Naive thymus-derived CD4-positive, alpha-beta T cell (primary cell): ENCODE measurements around the gene RNF167. TPM values are rescaled to one million over a fixed set of nuclear protein-coding genes. Genes with fewer than 3 reads are reported as not detected.

Source experiments
- ATAC-seq: fragments of 150-1000 bp; cut with Tn5 transposase; 2 replicates; pipeline ENCODE4 v1.10.0; 2021; ENCODE audit warnings: mild to moderate bottlenecking, moderate library complexity
- CTCF ChIA-PET: fragments of 350-600 bp; sonication (Branson Sonifier 250); formaldehyde crosslinking; loops from one replicate; lab custom pipeline; 2021; ENCODE audit warnings: antibody characterized with exemption; lab: Charles Lee
- POLR2A ChIA-PET: fragments of 350-600 bp; sonication (Branson Sonifier 250); formaldehyde crosslinking; loops from one replicate; lab custom pipeline; 2021; ENCODE audit warnings: antibody characterized with exemption, inconsistent platforms; lab: Charles Lee
- DNase-seq, 9 donors: peaks; one replicate each; pipeline versions ENCODE4 v3.0.0 to v3.0.0-alpha.2; 2020 to 2022; ENCODE audit warnings: mixed read lengths in 1 of 9
- H3K27ac ChIP-seq: one replicate; pipeline ENCODE4 v1.7.0; 2013; ENCODE audit warnings: mild to moderate bottlenecking, low read depth, low read length, moderate library complexity
- H3K27me3 ChIP-seq, 2 donors: one replicate each; pipeline ENCODE4 v1.7.0; 2013; ENCODE audit warnings: low read length in 2 of 2, mild to moderate bottlenecking in 2 of 2, moderate library complexity in 2 of 2; ENCODE audit not compliant: control insufficient read depth in 2 of 2, insufficient read depth in 2 of 2
- H3K36me3 ChIP-seq, 3 experiments: 1 replicate in 2 of 3; 2 replicates in 1 of 3; pipeline ENCODE4 v1.7.0; 2013; ENCODE audit warnings: low read length in 3 of 3, mild to moderate bottlenecking in 3 of 3, moderate library complexity in 1 of 3; ENCODE audit not compliant: insufficient read depth in 3 of 3, control insufficient read depth in 2 of 3
- H3K4me1 ChIP-seq, 2 donors: one replicate each; pipeline ENCODE4 v1.7.0; 2013; ENCODE audit warnings: low read length in 2 of 2, mild to moderate bottlenecking in 2 of 2, moderate library complexity in 1 of 2; ENCODE audit not compliant: control insufficient read depth in 2 of 2, insufficient read depth in 2 of 2
- H3K4me3 ChIP-seq: 2 replicates; pipeline ENCODE4 v1.7.0; 2013; ENCODE audit warnings: mild to moderate bottlenecking, low read length
- H3K9me3 ChIP-seq, 3 experiments: 1 replicate in 2 of 3; 2 replicates in 1 of 3; pipeline ENCODE4 v1.7.0; 2013; ENCODE audit warnings: low read length in 3 of 3; ENCODE audit not compliant: control insufficient read depth in 2 of 3
- H3K27ac Mint-ChIP-seq, 9 donors: one replicate each; pipeline ENCODE4 v1.8.0; 2020 to 2022; ENCODE audit warnings: mixed read lengths in 9 of 9, mild to moderate bottlenecking in 8 of 9, moderate library complexity in 5 of 9, inconsistent platforms in 2 of 9
- H3K27me3 Mint-ChIP-seq, 5 donors: one replicate each; pipeline ENCODE4 v1.8.0; 2021 to 2022; ENCODE audit warnings: mixed read lengths in 5 of 5, mild to moderate bottlenecking in 1 of 5
- H3K36me3 Mint-ChIP-seq, 5 donors: one replicate each; pipeline ENCODE4 v1.8.0; 2020 to 2022; ENCODE audit warnings: mixed read lengths in 5 of 5, mild to moderate bottlenecking in 3 of 5, inconsistent platforms in 1 of 5
- H3K4me1 Mint-ChIP-seq, 7 donors: one replicate each; pipeline ENCODE4 v1.8.0; 2020 to 2022; ENCODE audit warnings: mixed read lengths in 7 of 7, mild to moderate bottlenecking in 3 of 7, inconsistent platforms in 1 of 7
- H3K4me3 Mint-ChIP-seq, 10 donors: one replicate each; pipeline ENCODE4 v1.8.0; 2020 to 2022; ENCODE audit warnings: mild to moderate bottlenecking in 10 of 10, mixed read lengths in 10 of 10, moderate library complexity in 6 of 10, inconsistent platforms in 2 of 10
- H3K9me3 Mint-ChIP-seq, 11 donors: one replicate each; pipeline ENCODE4 v1.8.0; 2020 to 2022; ENCODE audit warnings: mixed read lengths in 11 of 11, mild to moderate bottlenecking in 4 of 11, inconsistent platforms in 1 of 11, moderate library complexity in 1 of 11
- intact Hi-C, 2 donors: fragments of 100-400 bp; cut with micrococcal nuclease; formaldehyde crosslinking; loops; one replicate each; pipeline ENCODE4 v1.15.1; 2023
- polyA plus RNA-seq, 2 donors: library from polyadenylated mRNA; unstranded; fragments of 300-500 nt; fragmentation: Illumina TruSeq; gene quantifications; one replicate each; pipeline ENCODE4 v1.2.3, GENCODE V29; 2021
- total RNA-seq, 6 experiments: library from RNA in 5 of 6; stranded (reverse) in 5 of 6; gene quantifications; 1 replicate in 5 of 6; 2 replicates in 1 of 6; pipeline ENCODE4 v1.2.3 and lab custom pipeline; 2021 to 2026

The RNF167 gene
- total and polyA plus RNA-seq, 7 experiments from 2014 or later, result 25.3 to 248 (median 103) TPM

DNA sequence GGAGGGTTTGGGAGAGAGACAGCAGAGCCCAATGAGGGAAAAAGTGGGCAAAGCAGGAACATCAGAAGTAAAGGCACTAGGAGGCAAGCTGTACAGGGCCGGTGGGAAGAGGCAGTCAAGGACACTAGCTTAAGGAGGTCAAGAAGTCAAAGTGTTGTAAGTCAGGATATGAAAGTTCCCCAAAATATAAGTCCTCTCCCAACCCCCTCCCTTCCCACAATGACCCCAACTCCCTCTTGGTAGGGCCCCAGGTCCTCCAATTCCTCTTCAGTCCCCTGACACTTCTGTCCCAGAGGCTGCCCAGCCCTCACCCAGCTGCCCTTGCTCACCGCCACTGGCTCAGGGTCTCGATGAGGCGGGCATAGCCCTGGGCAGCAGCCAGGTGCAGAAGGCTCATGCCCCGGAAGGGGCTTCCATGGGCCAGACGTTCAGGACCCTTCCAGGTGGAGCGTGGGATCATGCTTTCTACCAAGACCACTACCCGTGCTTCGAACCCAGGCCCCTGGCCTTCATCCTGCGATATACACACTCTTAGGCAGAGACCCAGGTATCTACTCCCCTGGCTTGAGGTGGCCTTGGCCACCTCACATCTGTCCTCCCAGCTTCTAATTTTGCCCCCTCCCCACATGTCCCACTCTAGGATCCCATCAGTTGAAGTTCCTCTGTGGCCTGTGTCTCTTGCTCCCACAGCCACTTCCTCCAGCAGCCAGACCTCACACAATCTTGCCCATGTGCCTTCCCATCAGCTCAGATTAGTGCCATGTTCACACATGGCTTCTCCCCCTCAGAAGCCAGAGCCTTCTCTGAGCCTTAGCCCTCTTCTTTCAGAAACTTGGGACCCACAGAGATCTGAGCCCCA, 33.4 kb downstream of the RNF167 start:
- no peak overlapping the region for H3K4me3 ChIP-seq
- peaks cover 0 to 40% (median 22%) of the 10 kb centered on the region in 5 donors for H3K36me3 Mint-ChIP-seq
- H3K27ac Mint-ChIP-seq, result peak overlapping the region in 3 of 9 donors; percentile 32 to 61 (median 43)
- CTCF ChIA-PET, result interaction anchor here (0.6 kb wide), 1 partner anchor 89 kb away, joined by 4 read pairs; no protein-coding TSS in a partner anchor
- peaks cover 7 to 11% of the 10 kb centered on the region in 2 donors for H3K4me1 ChIP-seq
- POLR2A ChIA-PET, result interaction anchor here (0.6 to 10.3 kb wide), 2 partner anchors 26 to 33 kb away, joined by 3 to 278 read pairs; partner anchors contain the start of genes ENO3, PFN1 and RNF167
- H3K4me1 Mint-ChIP-seq, result peaks cover 9 to 30% (median 16%) of the 10 kb centered on the region in 7 donors
- no peaks in the 10 kb centered on the region for H3K27me3 Mint-ChIP-seq
- no peaks in the 10 kb centered on the region for H3K27me3 ChIP-seq
- H3K9me3 Mint-ChIP-seq, result peaks cover 0 to 2% (median 0%) of the 10 kb centered on the region in 11 donors
- peak overlapping the region in 1 of 10 donors; percentile 32 for H3K4me3 Mint-ChIP-seq
- ATAC-seq, result no peak
- H3K36me3 ChIP-seq, result peaks cover 9 to 83% (median 33%) of the 10 kb centered on the region in 3 experiments
- intact Hi-C loops, result no loop called here
- no peak overlapping the region for H3K27ac ChIP-seq
- no peak for DNase-seq
- H3K9me3 ChIP-seq, result no peaks in the 10 kb centered on the region

DNA sequence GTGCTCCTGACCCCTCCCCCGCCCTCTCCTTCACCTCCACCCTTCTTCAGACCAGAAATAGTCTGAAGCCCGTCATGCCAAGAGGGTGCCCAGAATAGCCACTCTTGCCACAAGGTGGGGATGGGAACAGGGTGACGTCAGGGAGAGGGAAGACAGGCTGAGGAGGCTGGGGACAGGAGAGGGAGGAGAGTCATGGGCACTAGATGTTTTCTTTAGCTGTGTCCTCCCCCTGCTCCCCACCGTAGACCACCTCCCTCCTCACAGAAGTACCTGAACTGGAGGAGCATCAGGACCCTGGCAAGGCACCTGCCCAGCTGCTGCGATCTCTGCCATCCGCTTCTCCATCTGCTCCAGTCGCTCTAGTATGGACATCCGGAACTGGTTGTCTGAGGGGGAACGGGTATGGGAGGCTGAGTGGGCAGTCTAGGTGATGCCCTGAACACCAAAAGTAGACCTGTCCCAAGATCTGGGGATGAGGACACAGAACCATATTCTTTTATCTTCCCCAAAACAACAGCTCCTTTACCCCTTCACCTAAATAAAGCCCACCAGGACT, 34.1 kb downstream of the RNF167 start:
- H3K4me1 ChIP-seq, result peaks cover under 1 to 4% of the 10 kb centered on the region in 2 donors

DNA sequence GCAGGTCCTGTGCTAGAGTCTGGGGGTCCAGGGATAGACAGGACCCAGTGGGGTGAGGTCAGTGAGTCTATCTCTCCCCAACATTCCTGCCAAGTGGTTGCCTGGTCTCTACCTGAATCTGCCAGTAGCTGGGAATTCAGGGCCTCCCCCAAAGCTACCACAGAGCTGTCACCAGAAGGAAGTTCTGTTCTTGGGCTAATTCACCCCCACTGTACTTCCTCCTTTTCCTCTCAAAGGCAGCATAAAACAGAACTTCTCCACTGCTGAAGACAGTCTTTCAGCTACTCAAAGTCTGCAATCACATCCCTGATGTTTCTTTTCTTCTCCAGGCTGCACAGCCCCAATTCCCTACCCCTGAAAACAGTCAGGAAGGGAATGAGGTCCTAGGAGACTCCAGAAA, 38.7 kb downstream of the RNF167 start:
- ATAC-seq (peak; percentile 55), DNase-seq (no peak)
- Mint-ChIP-seq H3K36me3 (peaks cover 8 to 54% (median 24%) of the 10 kb centered on the region in 5 donors), H3K27me3 (no peaks in the 10 kb centered on the region), H3K27ac (peak overlapping the region in 1 of 9 donors; percentile 37), H3K9me3 (no peaks in the 10 kb centered on the region), H3K4me3 (no peak overlapping the region), H3K4me1 (peaks cover 19 to 32% (median 26%) of the 10 kb centered on the region in 7 donors)
- no peaks in the 10 kb centered on the region for H3K9me3 ChIP-seq
- no peaks in the 10 kb centered on the region for H3K27me3 ChIP-seq
- peaks cover 3 to 14% of the 10 kb centered on the region in 2 donors for H3K4me1 ChIP-seq
- CTCF ChIA-PET, result interaction anchor here (0.7 to 1.2 kb wide), 3 partner anchors 11 to 70 kb away, joined by 3 read pairs; partner anchors contain the start of gene SPAG7
- intact Hi-C loops, result no loop called here
- H3K36me3 ChIP-seq, result peaks cover 12 to 80% (median 28%) of the 10 kb centered on the region in 3 experiments
- no peak overlapping the region for H3K4me3 ChIP-seq
- POLR2A ChIA-PET, result interaction anchor here (0.6 to 3.8 kb wide), 4 partner anchors 8 to 39 kb away, joined by 3 to 17 read pairs (median 6); partner anchors contain the start of genes CAMTA2, PFN1, RNF167 and SLC25A11
- H3K27ac ChIP-seq, result no peak overlapping the region

More for the DNA sequence above, 34.1 kb downstream of the RNF167 start:
- CTCF ChIA-PET, result interaction anchor here (0.6 kb wide), 1 partner anchor 88 kb away, joined by 4 read pairs; no protein-coding TSS in a partner anchor
- POLR2A ChIA-PET, result no interaction called here
- no peak for DNase-seq
- H3K27me3 ChIP-seq, result no peaks in the 10 kb centered on the region
- H3K27ac ChIP-seq, result no peak overlapping the region
- Mint-ChIP-seq H3K9me3 (peaks cover 0 to 2% (median 0%) of the 10 kb centered on the region in 11 donors), H3K27me3 (no peaks in the 10 kb centered on the region), H3K27ac (peak overlapping the region in 1 of 9 donors; percentile 57), H3K36me3 (peaks cover 0 to 36% (median 22%) of the 10 kb centered on the region in 5 donors), H3K4me1 (peaks cover 9 to 30% (median 16%) of the 10 kb centered on the region in 7 donors), H3K4me3 (no peak overlapping the region)
- ATAC-seq, result no peak
- H3K36me3 ChIP-seq, result peaks cover 12 to 86% (median 33%) of the 10 kb centered on the region in 3 experiments
- no peaks in the 10 kb centered on the region for H3K9me3 ChIP-seq
- intact Hi-C loops, result no loop called here
- H3K4me3 ChIP-seq, result no peak overlapping the region

DNA sequence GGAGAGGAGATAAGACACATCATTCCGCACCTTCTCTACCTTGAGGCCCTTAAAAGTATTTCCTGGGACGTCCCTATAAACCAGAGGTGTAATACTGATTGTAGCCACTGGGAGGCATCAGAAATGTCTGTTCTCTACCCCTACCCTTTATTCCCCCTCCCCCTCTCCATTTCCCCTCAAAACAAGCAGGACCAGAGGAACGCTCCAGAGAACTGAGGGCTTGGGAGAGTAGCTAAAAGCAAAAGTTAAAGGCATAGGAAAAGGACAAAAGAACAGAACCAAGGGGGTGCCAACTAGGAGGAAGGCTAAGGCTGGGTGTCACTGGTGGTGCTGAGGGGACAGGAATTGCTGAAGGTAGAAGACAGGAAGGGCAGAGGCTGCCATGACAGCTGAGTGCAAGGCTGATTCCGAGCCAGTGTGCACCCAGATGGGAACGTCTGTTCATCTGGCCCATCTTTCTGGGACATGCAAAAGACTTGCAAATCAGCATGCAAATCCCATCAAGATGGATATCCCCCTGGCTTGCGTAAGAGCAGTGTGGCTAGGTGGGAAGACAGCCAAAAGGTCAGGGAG, 40.7 kb downstream of the RNF167 start:
- Mint-ChIP-seq H3K9me3 (no peaks in the 10 kb centered on the region), H3K27ac (peak overlapping the region; percentile 31 to 78 (median 67)), H3K36me3 (peaks cover 8 to 42% (median 16%) of the 10 kb centered on the region in 5 donors), H3K4me1 (peaks cover 13 to 34% (median 26%) of the 10 kb centered on the region in 7 donors), H3K27me3 (no peaks in the 10 kb centered on the region), H3K4me3 (peak overlapping the region in 8 of 10 donors; percentile 2 to 83 (median 41))
- intact Hi-C loops, result loop anchor here (1.0 to 2.0 kb wide), 6 partner anchors 13 to 82 kb away; partner anchors contain the start of genes INCA1 (in 2 of the 2), KIF1C (in 2 of the 2) and SPAG7 (in 1 of the 2)
- H3K27ac ChIP-seq, result no peak overlapping the region
- peaks cover 12 to 67% (median 17%) of the 10 kb centered on the region in 3 experiments for H3K36me3 ChIP-seq
- peak in 7 of 9 donors; percentile 58 to 77 (median 74) for DNase-seq
- peaks cover 3 to 14% of the 10 kb centered on the region in 2 donors for H3K4me1 ChIP-seq
- H3K27me3 ChIP-seq, result no peaks in the 10 kb centered on the region
- no peaks in the 10 kb centered on the region for H3K9me3 ChIP-seq
- CTCF ChIA-PET, result interaction anchor here (0.6 to 2.7 kb wide), 14 partner anchors 9 to 300 kb away, joined by 3 to 15 read pairs (median 4); partner anchors contain the start of genes PFN1 and SLC52A1
- H3K4me3 ChIP-seq, result no peak overlapping the region
- ATAC-seq, result peak; percentile 92
- POLR2A ChIA-PET, result interaction anchor here (0.6 to 3.8 kb wide), 12 partner anchors 9 to 82 kb away, joined by 3 to 21 read pairs (median 4); partner anchors contain the start of genes INCA1, KIF1C, PFN1 and RNF167

DNA sequence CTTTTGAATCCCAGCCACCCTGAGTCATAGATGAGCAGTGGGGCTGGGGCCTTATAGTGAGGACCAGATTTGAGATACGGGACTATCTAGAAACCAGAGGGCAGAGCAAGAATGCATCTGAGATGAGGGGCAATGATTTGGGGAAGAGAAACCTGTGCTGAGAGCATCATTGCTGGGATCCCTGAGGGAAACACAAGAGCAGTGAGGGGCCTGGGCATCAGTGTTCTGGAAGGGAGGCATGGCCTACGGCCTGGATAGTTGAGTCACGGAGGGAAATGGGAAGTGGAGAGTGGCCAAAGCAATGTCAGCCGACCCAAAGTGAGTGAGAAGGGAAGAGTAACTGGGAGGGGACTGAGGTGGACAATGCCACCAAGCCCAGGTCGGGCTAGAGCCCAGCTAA, 42.2 kb downstream of the RNF167 start:
- Mint-ChIP-seq H3K4me3 (peak overlapping the region in 2 of 10 donors; percentile 0 to 19), H3K4me1 (peaks cover 23 to 46% (median 37%) of the 10 kb centered on the region in 7 donors), H3K27ac (peak overlapping the region in 2 of 9 donors; percentile 10 to 37), H3K27me3 (no peaks in the 10 kb centered on the region), H3K36me3 (peaks cover 8 to 38% (median 15%) of the 10 kb centered on the region in 5 donors), H3K9me3 (no peaks in the 10 kb centered on the region)
- H3K27ac ChIP-seq, result no peak overlapping the region
- peaks cover 11 to 59% (median 12%) of the 10 kb centered on the region in 3 experiments for H3K36me3 ChIP-seq
- POLR2A ChIA-PET, result interaction anchor here (1.0 kb wide), 2 partner anchors 10 to 13 kb away, joined by 3 to 4 read pairs; no protein-coding TSS in a partner anchor
- ATAC-seq (no peak), DNase-seq (no peak)
- intact Hi-C loops, result no loop called here
- no peaks in the 10 kb centered on the region for H3K9me3 ChIP-seq
- peaks cover 9 to 14% of the 10 kb centered on the region in 2 donors for H3K4me1 ChIP-seq
- no peak overlapping the region for H3K4me3 ChIP-seq
- CTCF ChIA-PET, result interaction anchor here (1.6 to 2.0 kb wide), 2 partner anchors 73 to 79 kb away, joined by 5 read pairs; no protein-coding TSS in a partner anchor
- no peaks in the 10 kb centered on the region for H3K27me3 ChIP-seq
